Keratinocyte (primary cell): ENCODE measurements around the gene ATRX.

ENCODE experiments used
- EZH2 ChIP-seq: IDR thresholded peaks from one replicate; pipeline ENCODE4 v1.6.1; 2012; ENCODE audit warnings: inconsistent platforms, mild to moderate bottlenecking, low read length, moderate library complexity
- TF ChIP-seq, protein P1 (sequence below), 3 experiments: IDR thresholded peaks in 1 of 3; conservative IDR thresholded peaks in 1 of 3; optimal IDR thresholded peaks in 1 of 3; 2 replicates in 2 of 3; 3 replicates in 1 of 3; pipeline versions ENCODE3 to v1.5.1; 2011; ENCODE audit warnings: low read length in 3 of 3, mild to moderate bottlenecking in 3 of 3, moderate library complexity in 2 of 3, control low read depth in 1 of 3, inconsistent platforms in 1 of 3; ENCODE audit not compliant: insufficient read depth in 2 of 3; ENCODE audit errors: extremely low read depth in 1 of 3

GRCh38 chrX:77528034-77528433 lies 258.0 kb downstream of the ATRX start:
- TF ChIP-seq, protein P1, sequence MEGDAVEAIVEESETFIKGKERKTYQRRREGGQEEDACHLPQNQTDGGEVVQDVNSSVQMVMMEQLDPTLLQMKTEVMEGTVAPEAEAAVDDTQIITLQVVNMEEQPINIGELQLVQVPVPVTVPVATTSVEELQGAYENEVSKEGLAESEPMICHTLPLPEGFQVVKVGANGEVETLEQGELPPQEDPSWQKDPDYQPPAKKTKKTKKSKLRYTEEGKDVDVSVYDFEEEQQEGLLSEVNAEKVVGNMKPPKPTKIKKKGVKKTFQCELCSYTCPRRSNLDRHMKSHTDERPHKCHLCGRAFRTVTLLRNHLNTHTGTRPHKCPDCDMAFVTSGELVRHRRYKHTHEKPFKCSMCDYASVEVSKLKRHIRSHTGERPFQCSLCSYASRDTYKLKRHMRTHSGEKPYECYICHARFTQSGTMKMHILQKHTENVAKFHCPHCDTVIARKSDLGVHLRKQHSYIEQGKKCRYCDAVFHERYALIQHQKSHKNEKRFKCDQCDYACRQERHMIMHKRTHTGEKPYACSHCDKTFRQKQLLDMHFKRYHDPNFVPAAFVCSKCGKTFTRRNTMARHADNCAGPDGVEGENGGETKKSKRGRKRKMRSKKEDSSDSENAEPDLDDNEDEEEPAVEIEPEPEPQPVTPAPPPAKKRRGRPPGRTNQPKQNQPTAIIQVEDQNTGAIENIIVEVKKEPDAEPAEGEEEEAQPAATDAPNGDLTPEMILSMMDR (optimal IDR thresholded peaks at IDR 0.05 in 1 of 3, IDR thresholded peaks at IDR 0.05 in 1 of 3, conservative IDR thresholded peaks at IDR 0.05 in 1 of 3; ENCODE audit: extremely low read depth in 1 of 3, insufficient read depth in 2 of 3, low read length in 3 of 3) = no peak
- no peak for TF ChIP-seq EZH2
